ENCODE data around the gene SLC29A1. TPM values are rescaled to one million over a fixed set of nuclear protein-coding genes. Genes with fewer than 3 reads are reported as not detected.

The SLC29A1 gene
- total RNA-seq, 1 experiment from 2014 or later, result 130 TPM

DNA sequence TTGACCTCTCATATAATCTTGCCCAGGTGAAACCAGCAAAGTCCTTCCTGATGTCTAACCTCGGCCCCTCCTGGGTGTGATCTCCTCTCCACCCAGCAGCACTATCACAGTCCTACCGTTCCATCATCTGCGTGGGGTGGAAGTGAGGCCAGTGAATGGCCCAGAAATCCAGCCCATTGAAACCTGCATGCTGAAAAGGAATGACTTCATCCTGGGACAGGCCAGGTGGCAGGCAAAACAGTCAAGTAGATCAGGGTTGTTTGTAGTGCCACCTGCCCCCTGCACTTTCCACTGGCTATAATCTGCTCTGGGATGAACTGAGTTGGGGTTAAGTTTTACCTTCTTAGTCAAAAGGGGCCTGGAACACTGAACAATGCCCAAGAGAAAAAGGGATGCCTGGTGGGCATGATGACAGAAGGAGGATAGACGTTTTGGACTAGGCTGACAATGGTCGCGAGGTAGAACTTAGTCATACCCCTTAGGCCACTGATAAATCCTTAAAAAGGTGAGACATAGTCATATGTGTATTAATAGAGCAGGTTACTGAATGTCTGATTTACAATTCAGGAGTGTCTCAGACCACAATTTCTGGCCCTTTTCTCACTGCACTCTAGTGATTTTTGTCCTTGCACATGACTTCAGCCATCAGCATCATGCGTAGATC, 15.4 kb downstream of the SLC29A1 start:
- peaks cover 19% of the 10 kb centered on the region for H3K36me3 ChIP-seq
- H3K27me3 ChIP-seq, result no peaks in the 10 kb centered on the region
- no peak overlapping the region for H3K4me3 ChIP-seq
- H3K9me3 ChIP-seq, result no peaks in the 10 kb centered on the region
- no peak for DNase-seq

DNA sequence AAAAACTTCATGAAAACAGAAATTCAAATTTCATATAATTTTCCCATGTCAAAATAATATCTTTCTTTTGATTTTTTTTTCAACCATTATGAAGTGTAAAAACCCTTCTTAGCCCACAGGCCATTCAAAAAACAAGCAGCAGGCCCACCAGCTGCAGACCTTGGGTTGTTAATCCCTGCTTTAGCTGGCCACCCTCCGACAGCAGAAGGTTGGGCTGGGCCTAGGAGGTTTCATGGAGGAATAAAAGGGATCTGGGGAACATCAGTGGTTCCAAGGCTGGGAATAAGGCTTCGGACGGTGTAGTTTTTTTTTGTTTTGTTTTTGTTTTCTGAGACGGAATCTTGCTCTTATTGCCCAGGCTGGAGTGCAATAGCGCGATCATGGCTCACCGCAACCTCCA, 19.9 kb downstream of the SLC29A1 start:
- H3K9me3 ChIP-seq, result no peaks in the 10 kb centered on the region
- H3K36me3 ChIP-seq, result peaks cover 14% of the 10 kb centered on the region
- no peaks in the 10 kb centered on the region for H3K27me3 ChIP-seq
- no peak for DNase-seq
- no peak overlapping the region for H3K4me3 ChIP-seq

DNA sequence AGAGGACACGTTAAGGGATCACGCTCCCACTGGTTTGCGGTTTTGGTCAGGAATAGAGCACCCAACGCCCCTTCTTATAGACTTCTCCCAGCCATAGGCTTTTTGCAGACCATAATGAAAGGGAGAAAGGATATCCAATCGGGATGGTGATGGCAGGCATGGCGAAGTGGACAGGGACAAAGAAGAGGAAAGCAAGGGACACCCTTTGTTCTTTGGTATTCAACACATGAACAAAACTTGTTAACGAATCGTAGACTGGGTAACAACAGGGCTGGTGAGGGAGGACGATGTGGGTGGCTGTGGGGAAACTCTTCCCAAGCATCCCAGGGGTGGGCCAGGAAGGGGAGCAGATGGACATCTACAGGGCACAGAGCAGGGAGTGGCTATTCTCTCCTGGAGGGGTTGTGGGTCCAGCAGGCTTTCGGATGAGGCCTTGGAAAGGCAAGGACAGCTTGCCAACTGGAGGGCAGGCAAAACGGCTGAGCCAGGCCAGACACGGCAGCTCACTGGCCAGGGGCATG, 22.1 kb downstream of the SLC29A1 start:
- H3K9me3 ChIP-seq, result no peaks in the 10 kb centered on the region
- H3K4me3 ChIP-seq, result peak overlapping the region; percentile 100
- DNase-seq, result no peak
- peaks cover 35% of the 10 kb centered on the region for H3K36me3 ChIP-seq
- H3K27me3 ChIP-seq, result no peaks in the 10 kb centered on the region

DNA sequence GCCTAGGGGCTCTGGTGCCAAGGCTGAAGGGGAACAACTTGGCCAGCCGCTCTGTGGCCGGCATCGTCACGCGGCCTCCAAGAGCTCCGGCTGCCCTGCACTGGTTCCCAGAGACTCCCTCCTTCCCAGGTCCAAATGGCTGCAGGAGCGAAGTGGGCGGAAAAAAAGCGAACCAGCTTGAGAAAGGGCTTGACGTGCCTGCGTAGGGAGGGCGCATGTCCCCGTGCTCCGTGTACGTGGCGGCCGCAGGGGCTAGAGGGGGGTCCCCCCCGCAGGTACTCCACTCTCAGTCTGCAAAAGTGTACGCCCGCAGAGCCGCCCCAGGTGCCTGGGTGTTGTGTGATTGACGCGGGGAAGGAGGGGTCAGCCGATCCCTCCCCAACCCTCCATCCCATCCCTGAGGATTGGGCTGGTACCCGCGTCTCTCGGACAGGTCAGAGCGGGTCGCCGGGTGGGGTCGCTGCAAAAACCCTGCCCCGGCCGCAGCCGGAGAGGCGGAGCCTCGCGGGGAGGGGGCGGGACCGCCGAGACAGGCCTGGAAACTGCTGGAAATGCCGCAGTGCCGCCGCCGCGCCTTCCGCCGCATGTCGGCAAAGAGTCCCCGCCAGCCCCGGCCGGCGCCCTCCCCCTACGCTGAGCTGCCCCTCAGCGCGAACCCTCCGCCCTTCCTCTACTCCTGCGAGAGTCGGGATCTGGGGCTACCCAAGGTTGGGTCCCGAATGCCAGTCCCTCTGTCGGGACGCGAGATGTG, 22.7 kb downstream of the SLC29A1 start:
- Histone ChIP-seq H3K9me3 (no peaks in the 10 kb centered on the region), H3K27me3 (no peaks in the 10 kb centered on the region), H3K4me3 (peak overlapping the region; percentile 100), H3K36me3 (peaks cover 42% of the 10 kb centered on the region)
- peak; percentile 100 for DNase-seq

DNA sequence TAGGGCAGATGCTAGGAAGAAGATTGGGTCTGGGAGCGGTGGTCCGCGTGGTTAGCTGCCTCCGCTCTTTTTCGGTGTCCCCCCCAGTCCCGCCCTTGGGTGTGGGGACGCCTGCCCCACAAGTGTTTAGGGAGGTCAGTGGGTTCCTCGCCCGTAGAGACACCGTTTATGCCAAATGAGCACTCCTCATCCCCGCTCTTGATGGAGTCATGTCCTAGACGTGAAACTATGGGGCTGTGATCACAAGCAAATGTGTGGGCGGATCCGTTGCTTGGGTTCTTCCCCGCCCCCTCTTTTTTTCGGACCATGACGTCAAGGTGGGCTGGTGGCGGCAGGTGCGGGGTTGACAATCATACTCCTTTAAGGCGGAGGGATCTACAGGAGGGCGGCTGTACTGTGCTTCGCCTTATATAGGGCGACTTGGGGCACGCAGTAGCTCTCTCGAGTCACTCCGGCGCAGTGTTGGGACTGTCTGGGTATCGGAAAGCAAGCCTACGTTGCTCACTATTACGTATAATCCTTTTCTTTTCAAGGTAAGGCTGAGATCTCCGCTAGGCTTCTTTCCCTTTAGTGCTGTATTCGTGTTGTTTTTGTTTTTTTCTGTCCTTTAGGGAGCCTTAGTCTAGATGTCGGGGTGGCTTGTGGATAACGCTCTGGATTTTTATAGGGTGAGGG, 23.4 kb downstream of the SLC29A1 start, which contains the start of gene HSP90AB1:
TSS of gene HSP90AB1 (plus strand) at position 439 of the 675 bp plus-strand sequence. CDS start 1,529 bp downstream, outside the sequence.
- DNase-seq, result peak; percentile 100
- Histone ChIP-seq H3K4me3 (peak within 1 kb of the TSS; percentile 100), H3K9me3 (no peaks in the 10 kb centered on the region), H3K27me3 (no peaks in the 10 kb centered on the region), H3K36me3 (peaks cover 49% of the 10 kb centered on the region)

DNA sequence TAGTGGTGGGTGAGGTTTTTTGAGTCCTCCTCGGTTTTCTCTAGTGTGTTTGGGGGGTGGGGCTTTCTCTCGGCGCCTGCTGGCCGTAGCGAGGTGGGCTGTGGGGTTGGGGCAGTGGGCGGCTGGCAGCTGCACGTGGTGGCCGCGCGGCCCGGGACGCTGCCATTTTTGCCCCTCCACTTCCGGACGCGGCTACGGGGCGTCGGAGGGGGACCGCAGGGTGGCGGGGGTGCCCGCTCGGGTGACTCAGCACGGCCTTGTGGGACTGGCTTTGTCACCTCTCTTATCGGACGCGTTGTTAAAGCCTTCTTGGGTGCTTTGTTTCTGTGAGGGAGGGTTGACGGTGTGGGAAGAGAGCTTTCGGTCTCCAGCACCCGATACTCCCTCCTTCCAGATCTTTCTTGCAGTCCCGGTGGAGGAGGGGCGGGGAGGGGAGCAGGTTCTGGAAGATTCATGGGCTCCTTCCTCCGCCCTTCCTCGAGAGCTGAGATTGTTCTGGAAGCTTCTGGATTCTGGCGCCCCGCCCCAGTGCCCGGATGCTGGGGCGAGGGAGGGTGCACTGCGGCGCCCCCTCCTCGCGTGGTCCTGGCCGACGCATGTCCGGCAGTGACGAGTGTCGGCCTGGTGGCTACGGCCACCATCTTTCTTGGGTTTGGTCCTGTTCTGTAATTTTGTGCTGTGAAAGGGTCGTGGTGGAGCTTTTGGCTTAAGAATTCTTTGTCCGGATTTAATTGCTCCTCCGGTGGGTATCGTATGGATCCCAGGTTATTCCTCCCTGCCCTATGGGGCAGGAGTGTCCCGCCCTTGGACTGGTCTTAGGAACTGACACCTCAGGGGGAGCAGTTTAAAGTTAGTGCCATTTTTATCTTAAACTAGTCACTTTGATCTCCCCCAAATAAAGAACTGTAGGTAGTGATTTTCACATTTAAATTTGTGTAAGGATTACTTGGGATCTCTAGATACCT, 24.2 kb downstream of the SLC29A1 start:
- H3K9me3 ChIP-seq, result no peaks in the 10 kb centered on the region
- peak overlapping the region; percentile 100 for H3K4me3 ChIP-seq
- peaks cover 57% of the 10 kb centered on the region for H3K36me3 ChIP-seq
- H3K27me3 ChIP-seq, result no peaks in the 10 kb centered on the region
- peak; percentile 96 for DNase-seq

DNA sequence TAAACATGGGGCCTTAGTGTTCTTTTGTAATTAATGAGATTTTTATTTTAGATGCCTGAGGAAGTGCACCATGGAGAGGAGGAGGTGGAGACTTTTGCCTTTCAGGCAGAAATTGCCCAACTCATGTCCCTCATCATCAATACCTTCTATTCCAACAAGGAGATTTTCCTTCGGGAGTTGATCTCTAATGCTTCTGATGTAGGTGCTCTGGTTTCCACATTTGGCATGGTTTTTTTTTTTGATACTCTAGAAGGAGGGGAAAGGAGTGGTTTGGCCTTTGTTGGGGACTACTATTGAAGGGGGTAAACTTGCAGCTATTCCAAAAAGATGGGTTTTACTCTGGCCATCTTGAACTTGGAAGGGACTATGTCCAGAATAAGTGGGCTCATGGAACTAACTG, 25.2 kb downstream of the SLC29A1 start:
- peaks cover 67% of the 10 kb centered on the region for H3K36me3 ChIP-seq
- no peaks in the 10 kb centered on the region for H3K9me3 ChIP-seq
- peak overlapping the region; percentile 100 for H3K4me3 ChIP-seq
- DNase-seq, result no peak
- H3K27me3 ChIP-seq, result no peaks in the 10 kb centered on the region

DNA sequence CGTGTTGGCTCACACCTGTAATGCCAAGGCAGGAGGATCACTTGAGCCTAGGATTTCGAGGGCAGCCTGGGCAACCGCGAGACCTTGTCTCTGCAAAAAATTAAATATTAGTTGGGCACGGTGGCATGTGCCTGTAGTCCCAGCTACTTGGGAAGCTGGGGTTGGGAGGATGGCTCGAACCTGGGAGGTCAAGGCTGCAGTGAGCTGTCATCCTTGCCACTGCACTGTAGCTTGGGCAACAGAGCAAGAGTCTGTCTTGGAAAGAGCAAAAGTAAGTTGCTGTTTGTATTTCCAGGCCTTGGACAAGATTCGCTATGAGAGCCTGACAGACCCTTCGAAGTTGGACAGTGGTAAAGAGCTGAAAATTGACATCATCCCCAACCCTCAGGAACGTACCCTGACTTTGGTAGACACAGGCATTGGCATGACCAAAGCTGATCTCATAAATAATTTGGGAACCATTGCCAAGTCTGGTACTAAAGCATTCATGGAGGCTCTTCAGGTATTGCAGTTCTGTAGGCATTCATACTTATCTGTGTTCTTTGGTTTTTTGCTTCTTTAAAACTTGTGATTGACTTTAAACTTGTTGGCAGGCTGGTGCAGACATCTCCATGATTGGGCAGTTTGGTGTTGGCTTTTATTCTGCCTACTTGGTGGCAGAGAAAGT, 25.8 kb downstream of the SLC29A1 start:
- Histone ChIP-seq H3K27me3 (no peaks in the 10 kb centered on the region), H3K9me3 (no peaks in the 10 kb centered on the region), H3K4me3 (peak overlapping the region; percentile 100), H3K36me3 (peaks cover 73% of the 10 kb centered on the region)
- DNase-seq, result no peak

DNA sequence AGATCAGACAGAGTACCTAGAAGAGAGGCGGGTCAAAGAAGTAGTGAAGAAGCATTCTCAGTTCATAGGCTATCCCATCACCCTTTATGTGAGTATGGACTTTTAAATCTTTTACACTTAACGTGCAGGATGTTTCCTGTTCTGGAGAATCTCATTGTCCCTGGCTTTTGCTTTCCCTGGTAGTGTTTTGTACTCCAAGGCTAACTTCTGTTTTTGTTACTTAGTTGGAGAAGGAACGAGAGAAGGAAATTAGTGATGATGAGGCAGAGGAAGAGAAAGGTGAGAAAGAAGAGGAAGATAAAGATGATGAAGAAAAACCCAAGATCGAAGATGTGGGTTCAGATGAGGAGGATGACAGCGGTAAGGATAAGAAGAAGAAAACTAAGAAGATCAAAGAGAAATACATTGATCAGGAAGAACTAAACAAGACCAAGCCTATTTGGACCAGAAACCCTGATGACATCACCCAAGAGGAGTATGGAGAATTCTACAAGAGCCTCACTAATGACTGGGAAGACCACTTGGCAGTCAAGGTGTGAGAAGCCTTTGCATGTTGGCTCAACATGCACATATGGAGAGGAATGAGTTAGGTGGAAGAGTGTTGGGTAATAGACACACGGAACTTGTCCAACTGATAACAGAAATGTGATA, 26.8 kb downstream of the SLC29A1 start:
- peak overlapping the region; percentile 100 for H3K4me3 ChIP-seq
- DNase-seq, result no peak
- H3K9me3 ChIP-seq, result no peaks in the 10 kb centered on the region
- H3K27me3 ChIP-seq, result no peaks in the 10 kb centered on the region
- H3K36me3 ChIP-seq, result peaks cover 83% of the 10 kb centered on the region

DNA sequence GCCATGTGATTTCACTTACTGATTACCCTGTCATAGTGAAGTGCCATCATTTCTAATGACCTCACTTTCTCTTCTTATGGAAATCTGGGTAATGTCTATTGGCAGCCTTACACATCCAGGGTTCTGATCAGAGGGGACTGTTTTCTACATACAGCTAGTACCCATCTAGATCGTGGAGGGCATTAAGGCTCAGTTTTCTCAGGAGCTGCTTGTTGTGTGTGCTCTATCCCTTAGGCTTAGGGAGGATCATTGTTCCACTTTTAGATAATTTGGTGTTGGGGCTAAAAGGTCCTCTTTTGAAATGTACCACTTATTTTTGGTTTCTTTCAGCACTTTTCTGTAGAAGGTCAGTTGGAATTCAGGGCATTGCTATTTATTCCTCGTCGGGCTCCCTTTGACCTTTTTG, 27.3 kb downstream of the SLC29A1 start:
- no peak for DNase-seq
- H3K36me3 ChIP-seq, result peaks cover 88% of the 10 kb centered on the region

DNA sequence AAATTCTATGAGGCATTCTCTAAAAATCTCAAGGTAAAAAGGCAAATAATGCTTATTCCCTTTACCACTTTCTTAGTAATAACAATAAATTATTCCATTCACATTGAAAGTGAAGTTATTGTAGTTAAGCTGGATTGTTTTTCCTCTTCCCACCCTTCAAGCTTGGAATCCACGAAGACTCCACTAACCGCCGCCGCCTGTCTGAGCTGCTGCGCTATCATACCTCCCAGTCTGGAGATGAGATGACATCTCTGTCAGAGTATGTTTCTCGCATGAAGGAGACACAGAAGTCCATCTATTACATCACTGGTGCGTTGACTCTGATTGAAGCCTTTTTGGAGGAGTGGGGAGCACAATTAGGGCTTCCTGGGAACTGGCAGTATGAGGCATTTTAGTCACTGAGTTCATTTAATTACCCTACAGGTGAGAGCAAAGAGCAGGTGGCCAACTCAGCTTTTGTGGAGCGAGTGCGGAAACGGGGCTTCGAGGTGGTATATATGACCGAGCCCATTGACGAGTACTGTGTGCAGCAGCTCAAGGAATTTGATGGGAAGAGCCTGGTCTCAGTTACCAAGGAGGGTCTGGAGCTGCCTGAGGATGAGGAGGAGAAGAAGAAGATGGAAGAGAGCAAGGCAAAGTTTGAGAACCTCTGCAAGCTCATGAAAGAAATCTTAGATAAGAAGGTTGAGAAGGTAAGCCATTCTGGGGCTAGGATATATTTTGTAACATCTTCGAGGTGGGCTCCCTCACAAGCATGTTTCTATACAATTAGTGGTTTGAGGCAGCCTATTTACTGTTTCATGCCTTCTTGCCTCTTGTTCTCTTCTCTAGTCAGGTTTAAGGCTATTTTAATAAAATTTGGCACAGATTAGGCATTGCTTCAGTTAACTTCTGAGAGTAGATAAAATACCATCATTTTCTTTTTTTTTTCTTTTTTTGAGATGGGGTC, 28.5 kb downstream of the SLC29A1 start:
- DNase-seq, result no peak
- Histone ChIP-seq H3K36me3 (peaks cover 99% of the 10 kb centered on the region), H3K4me3 (no peak overlapping the region), H3K27me3 (no peaks in the 10 kb centered on the region), H3K9me3 (no peaks in the 10 kb centered on the region)

More for the DNA sequence above, 27.3 kb downstream of the SLC29A1 start:
- H3K4me3 ChIP-seq, result peak overlapping the region; percentile 3
- no peaks in the 10 kb centered on the region for H3K9me3 ChIP-seq
- H3K27me3 ChIP-seq, result no peaks in the 10 kb centered on the region

DNA sequence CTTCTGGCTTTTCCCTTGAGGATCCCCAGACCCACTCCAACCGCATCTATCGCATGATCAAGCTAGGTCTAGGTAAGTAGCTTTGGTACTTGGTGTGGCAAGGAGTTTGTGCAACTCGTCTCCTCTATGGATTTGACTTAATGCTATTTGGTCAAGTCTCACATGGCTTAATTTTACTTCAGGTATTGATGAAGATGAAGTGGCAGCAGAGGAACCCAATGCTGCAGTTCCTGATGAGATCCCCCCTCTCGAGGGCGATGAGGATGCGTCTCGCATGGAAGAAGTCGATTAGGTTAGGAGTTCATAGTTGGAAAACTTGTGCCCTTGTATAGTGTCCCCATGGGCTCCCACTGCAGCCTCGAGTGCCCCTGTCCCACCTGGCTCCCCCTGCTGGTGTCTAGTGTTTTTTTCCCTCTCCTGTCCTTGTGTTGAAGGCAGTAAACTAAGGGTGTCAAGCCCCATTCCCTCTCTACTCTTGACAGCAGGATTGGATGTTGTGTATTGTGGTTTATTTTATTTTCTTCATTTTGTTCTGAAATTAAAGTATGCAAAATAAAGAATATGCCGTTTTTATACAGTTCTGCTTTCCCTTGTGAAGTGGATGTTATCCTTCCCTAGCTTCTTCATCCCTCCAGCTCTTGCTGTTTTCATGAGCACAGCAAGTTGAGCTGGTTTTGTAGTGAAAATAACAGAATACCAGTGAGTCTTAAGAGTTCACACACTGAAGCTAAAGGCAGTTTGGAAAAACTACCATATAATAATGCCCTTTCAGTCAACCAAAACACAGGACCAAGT, 30.1 kb downstream of the SLC29A1 start:
- H3K36me3 ChIP-seq, result peaks cover 87% of the 10 kb centered on the region
- H3K4me3 ChIP-seq, result no peak overlapping the region
- no peaks in the 10 kb centered on the region for H3K27me3 ChIP-seq
- peak; percentile 89 for DNase-seq
- no peaks in the 10 kb centered on the region for H3K9me3 ChIP-seq

DNA sequence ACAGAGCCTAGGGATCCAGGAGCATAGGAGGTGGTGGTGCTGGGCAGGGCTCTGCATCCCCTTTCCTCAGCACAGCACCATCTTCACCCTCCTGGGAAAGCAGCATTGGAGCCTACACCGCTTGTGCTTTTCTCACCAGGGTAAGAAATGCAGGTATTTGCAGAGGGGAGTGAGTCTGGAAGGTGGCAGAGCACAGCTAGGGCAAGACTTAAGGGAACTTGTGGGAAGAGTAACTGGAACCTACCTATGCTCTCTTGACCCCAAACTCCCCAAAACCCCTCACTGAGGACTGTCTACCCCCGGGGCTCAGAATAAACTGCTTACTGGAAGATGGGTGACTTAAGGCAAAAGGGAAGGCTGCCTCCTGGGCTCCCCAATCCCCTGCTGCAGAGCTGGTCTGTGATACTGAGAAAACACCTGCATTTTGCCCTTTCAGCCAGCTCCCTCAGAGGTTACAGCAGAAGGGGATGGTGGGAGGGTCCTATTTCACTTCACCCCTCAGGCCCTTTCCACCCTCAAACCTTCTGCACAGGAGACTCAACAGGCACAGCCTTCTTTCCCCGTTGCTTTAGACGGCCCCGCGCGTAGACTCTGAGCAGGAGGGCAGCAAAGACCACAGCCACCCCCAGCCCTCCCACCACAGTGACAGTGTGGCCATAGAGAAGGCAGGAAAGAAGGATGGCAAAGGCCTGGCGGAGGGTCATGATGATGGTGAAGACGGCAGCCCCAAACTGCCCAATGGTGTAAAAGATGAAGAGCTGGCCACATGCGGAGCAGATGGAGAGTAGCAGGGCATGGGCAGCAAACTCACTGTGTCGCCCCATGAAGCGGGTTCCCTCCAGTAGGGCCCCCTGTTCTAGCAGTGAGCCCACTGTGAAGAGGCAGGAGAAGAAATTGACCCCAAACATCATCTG, 31.1 kb downstream of the SLC29A1 start:
- DNase-seq, result peak; percentile 74
- Histone ChIP-seq H3K4me3 (no peak overlapping the region; the same call in 1 of the 2 replicates), H3K27me3 (no peaks in the 10 kb centered on the region), H3K36me3 (peaks cover 80% of the 10 kb centered on the region), H3K9me3 (no peaks in the 10 kb centered on the region)
